ENCODE data around the gene DTNA.

DNA sequence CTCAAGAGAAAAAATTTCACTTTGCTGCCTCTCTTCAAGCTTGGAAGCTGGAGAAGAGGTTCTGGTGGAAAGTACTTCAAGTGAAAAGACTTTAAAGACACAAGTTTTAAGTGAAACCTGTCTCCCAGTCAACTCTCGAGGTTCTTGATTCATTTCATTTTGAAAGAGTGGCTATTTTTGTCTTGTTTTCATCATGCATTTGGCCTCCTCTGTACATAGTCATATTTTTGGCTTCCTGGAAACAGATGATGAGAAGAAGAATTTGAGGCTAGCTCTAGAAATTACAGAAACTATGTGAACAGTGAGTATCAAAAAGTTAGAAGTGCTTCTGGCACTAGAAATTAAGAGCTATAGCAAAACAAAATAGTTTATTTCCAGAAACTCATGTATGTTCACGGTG, 124.8 kb downstream of the DTNA start:
- TF ChIP-seq EZH2phosphoT487 (IDR thresholded peaks at IDR 0.05; ENCODE audit: low read length) (no peak), EZH2 (optimal IDR thresholded peaks at IDR 0.05; ENCODE audit: low read depth, low read length) (no peak)
- TF ChIP-seq, protein P1, sequence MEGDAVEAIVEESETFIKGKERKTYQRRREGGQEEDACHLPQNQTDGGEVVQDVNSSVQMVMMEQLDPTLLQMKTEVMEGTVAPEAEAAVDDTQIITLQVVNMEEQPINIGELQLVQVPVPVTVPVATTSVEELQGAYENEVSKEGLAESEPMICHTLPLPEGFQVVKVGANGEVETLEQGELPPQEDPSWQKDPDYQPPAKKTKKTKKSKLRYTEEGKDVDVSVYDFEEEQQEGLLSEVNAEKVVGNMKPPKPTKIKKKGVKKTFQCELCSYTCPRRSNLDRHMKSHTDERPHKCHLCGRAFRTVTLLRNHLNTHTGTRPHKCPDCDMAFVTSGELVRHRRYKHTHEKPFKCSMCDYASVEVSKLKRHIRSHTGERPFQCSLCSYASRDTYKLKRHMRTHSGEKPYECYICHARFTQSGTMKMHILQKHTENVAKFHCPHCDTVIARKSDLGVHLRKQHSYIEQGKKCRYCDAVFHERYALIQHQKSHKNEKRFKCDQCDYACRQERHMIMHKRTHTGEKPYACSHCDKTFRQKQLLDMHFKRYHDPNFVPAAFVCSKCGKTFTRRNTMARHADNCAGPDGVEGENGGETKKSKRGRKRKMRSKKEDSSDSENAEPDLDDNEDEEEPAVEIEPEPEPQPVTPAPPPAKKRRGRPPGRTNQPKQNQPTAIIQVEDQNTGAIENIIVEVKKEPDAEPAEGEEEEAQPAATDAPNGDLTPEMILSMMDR (IDR thresholded peaks at IDR 0.05; ENCODE audit: low read length): no peak

All from MM.1S (cell line).